ENCODE data around the gene MYZAP.

Gene MYZAP

GRCh38 chr15:57619746-57620145, 28.0 kb downstream of the MYZAP start:
- FAIRE-seq, result no peak

GRCh38 chr15:57624730-57625129, 33.0 kb downstream of the MYZAP start:
- no peak for FAIRE-seq
- no peak for DNase-seq (ENCODE audit: insufficient read length, low spot score)

More at GRCh38 chr15:57619746-57620145, 28.0 kb downstream of the MYZAP start:
- no peak for DNase-seq (ENCODE audit: insufficient read length, low spot score)

GRCh38 chr15:57625703-57626448, 34.2 kb downstream of the MYZAP start:
- FAIRE-seq, result no peak
- DNase-seq (ENCODE audit: insufficient read length, low spot score), result no peak

GRCh38 chr15:57626713-57627440, 35.2 kb downstream of the MYZAP start:
- DNase-seq (ENCODE audit: insufficient read length, low spot score), result no peak
- no peak for FAIRE-seq

- FAIRE-seq (no peak), DNase-seq (ENCODE audit: insufficient read length, low spot score) (no peak)
These were observed 39.8 kb downstream of the MYZAP start for GRCh38 chr15:57631386-57632110.

GRCh38 chr15:57634290-57634689, 42.6 kb downstream of the MYZAP start:
- FAIRE-seq, result no peak

GRCh38 chr15:57635300-57635909, 43.7 kb downstream of the MYZAP start:
- no peak for FAIRE-seq
- no peak for DNase-seq (ENCODE audit: insufficient read length, low spot score)

More at GRCh38 chr15:57634290-57634689, 42.6 kb downstream of the MYZAP start:
- DNase-seq (ENCODE audit: insufficient read length, low spot score), result no peak

GRCh38 chr15:57637846-57638245, 46.1 kb downstream of the MYZAP start:
- FAIRE-seq (no peak), DNase-seq (ENCODE audit: insufficient read length, low spot score) (no peak)

GRCh38 chr15:57639306-57639705, 47.6 kb downstream of the MYZAP start:
- FAIRE-seq, result no peak
- no peak for DNase-seq (ENCODE audit: insufficient read length, low spot score)

GRCh38 chr15:57640930-57641682, 49.4 kb downstream of the MYZAP start:
- FAIRE-seq (no peak), DNase-seq (ENCODE audit: insufficient read length, low spot score) (peak; percentile 35)

GRCh38 chr15:57643826-57644225, 52.1 kb downstream of the MYZAP start:
- DNase-seq (ENCODE audit: insufficient read length, low spot score) (no peak), FAIRE-seq (no peak)

- FAIRE-seq (no peak), DNase-seq (ENCODE audit: insufficient read length, low spot score) (no peak)
These were observed 54.4 kb downstream of the MYZAP start for GRCh38 chr15:57646087-57646486.

- DNase-seq (ENCODE audit: insufficient read length, low spot score) (no peak), FAIRE-seq (no peak)
These were observed 55.5 kb downstream of the MYZAP start for GRCh38 chr15:57647071-57647790.

GRCh38 chr15:57647791-57648130, 56.1 kb downstream of the MYZAP start:
- FAIRE-seq, result peak; percentile 80
- peak; percentile 53 for DNase-seq (ENCODE audit: insufficient read length, low spot score)

- DNase-seq (ENCODE audit: insufficient read length, low spot score) (no peak), FAIRE-seq (no peak)
These were observed 57.4 kb downstream of the MYZAP start for GRCh38 chr15:57649138-57649537.

GRCh38 chr15:57651445-57651844, 59.7 kb downstream of the MYZAP start:
- DNase-seq (ENCODE audit: insufficient read length, low spot score), result no peak
- no peak for FAIRE-seq

GRCh38 chr15:57652481-57652880, 60.8 kb downstream of the MYZAP start:
- DNase-seq (ENCODE audit: insufficient read length, low spot score) (no peak), FAIRE-seq (no peak)

- FAIRE-seq (no peak), DNase-seq (ENCODE audit: insufficient read length, low spot score) (no peak)
These were observed 62.6 kb downstream of the MYZAP start for GRCh38 chr15:57654153-57654852.

- DNase-seq (ENCODE audit: insufficient read length, low spot score) (no peak), FAIRE-seq (no peak)
These were observed 63.3 kb downstream of the MYZAP start for GRCh38 chr15:57655053-57655452.
